Mesenchymal stem cell (in vitro differentiated cells and primary cell): ENCODE data around the gene FZD7.

Experiments
- DNase-seq: peaks from one replicate; pipeline ENCODE4 v3.0.0-alpha.2; 2013
- H2AFZ ChIP-seq: one replicate; pipeline ENCODE4 v1.6.1; 2013; ENCODE audit warnings: low read depth, mild to moderate bottlenecking, control low read depth, inconsistent platforms, low read length, moderate library complexity
- H2AK5ac ChIP-seq: 2 replicates; pipeline ENCODE4 v1.6.1; 2013; ENCODE audit warnings: low read length, moderate library complexity, mild to moderate bottlenecking, inconsistent platforms; ENCODE audit not compliant: severe bottlenecking
- H2BK120ac ChIP-seq: one replicate; pipeline ENCODE4 v1.6.1; 2013; ENCODE audit warnings: low read depth, mild to moderate bottlenecking, inconsistent platforms, low read length, moderate library complexity
- H2BK12ac ChIP-seq, 2 experiments: one replicate each; pipeline ENCODE4 v1.6.1; 2013; ENCODE audit warnings: inconsistent platforms in 2 of 2, low read length in 2 of 2, mild to moderate bottlenecking in 2 of 2, moderate library complexity in 2 of 2, control low read depth in 1 of 2
- H2BK15ac ChIP-seq: one replicate; pipeline ENCODE4 v1.6.1; 2013; ENCODE audit warnings: mild to moderate bottlenecking, low read depth, inconsistent platforms; ENCODE audit not compliant: poor library complexity, severe bottlenecking
- H2BK5ac ChIP-seq: 2 replicates; pipeline ENCODE4 v1.6.1; 2013; ENCODE audit warnings: low read depth, mild to moderate bottlenecking, low read length, control low read depth, inconsistent platforms; ENCODE audit not compliant: poor library complexity, severe bottlenecking
- H3K14ac ChIP-seq, 2 experiments: one replicate each; pipeline ENCODE4 v1.6.1; 2013; ENCODE audit warnings: inconsistent platforms in 2 of 2, low read length in 2 of 2, control low read depth in 1 of 2, mild to moderate bottlenecking in 1 of 2, moderate library complexity in 1 of 2
- H3K18ac ChIP-seq, 2 experiments: one replicate each; pipeline ENCODE4 v1.6.1; 2013; ENCODE audit warnings: inconsistent platforms in 2 of 2, low read length in 2 of 2, control low read depth in 1 of 2, low read depth in 1 of 2, mild to moderate bottlenecking in 1 of 2
- H3K23ac ChIP-seq, 2 experiments: one replicate each; pipeline ENCODE4 v1.6.1; 2013; ENCODE audit warnings: inconsistent platforms in 2 of 2, low read length in 2 of 2, mild to moderate bottlenecking in 2 of 2, moderate library complexity in 2 of 2, control low read depth in 1 of 2
- H3K27ac ChIP-seq: 2 replicates; pipeline ENCODE4 v1.5.1; 2013; ENCODE audit warnings: mild to moderate bottlenecking, moderate library complexity, low read length, control low read depth, inconsistent platforms; ENCODE audit not compliant: poor library complexity, severe bottlenecking
- H3K27me3 ChIP-seq, 2 experiments: 2 replicates each; pipeline versions ENCODE4 v1.6.1 to v1.7.0; 2013; ENCODE audit warnings: low read length in 2 of 2, mild to moderate bottlenecking in 2 of 2, moderate library complexity in 2 of 2, control low read depth in 1 of 2, inconsistent platforms in 1 of 2; ENCODE audit not compliant: control insufficient read depth in 1 of 2, insufficient read depth in 1 of 2
- H3K36me3 ChIP-seq, 2 experiments: 2 replicates each; pipeline versions ENCODE4 v1.6.1 to v1.7.0; 2013; ENCODE audit warnings: low read length in 2 of 2, control low read depth in 1 of 2, inconsistent platforms in 1 of 2, low read depth in 1 of 2, mild to moderate bottlenecking in 1 of 2; ENCODE audit not compliant: insufficient read depth in 2 of 2, control insufficient read depth in 1 of 2
- H3K4ac ChIP-seq, 2 experiments: one replicate each; pipeline ENCODE4 v1.6.1; 2013; ENCODE audit warnings: inconsistent platforms in 2 of 2, low read length in 2 of 2, mild to moderate bottlenecking in 2 of 2, moderate library complexity in 2 of 2, control low read depth in 1 of 2, low read depth in 1 of 2
- H3K4me1 ChIP-seq: 2 replicates; pipeline ENCODE4 v1.6.1; 2013; ENCODE audit warnings: low read depth, low read length, control low read depth; ENCODE audit not compliant: control insufficient read depth, insufficient read depth
- H3K4me2 ChIP-seq: 2 replicates; pipeline ENCODE4 v1.6.1; 2013; ENCODE audit warnings: low read length, mild to moderate bottlenecking, inconsistent platforms; ENCODE audit not compliant: poor library complexity, severe bottlenecking
- H3K4me3 ChIP-seq, 2 experiments: 2 replicates each; pipeline versions ENCODE4 v1.5.1 to v1.7.0; 2013; ENCODE audit warnings: low read length in 2 of 2, mild to moderate bottlenecking in 2 of 2, control low read depth in 1 of 2, low read depth in 1 of 2; ENCODE audit not compliant: insufficient read depth in 1 of 2
- H3K79me1 ChIP-seq: replicated peaks from 2 replicates; pipeline ENCODE4 v1.6.1; 2013; ENCODE audit warnings: mild to moderate bottlenecking, control low read depth, low read length, inconsistent platforms; ENCODE audit not compliant: poor library complexity, severe bottlenecking
- H3K9ac ChIP-seq: 2 replicates; pipeline ENCODE4 v1.7.0; 2013; ENCODE audit warnings: mild to moderate bottlenecking, low read length, moderate library complexity
- H3K9me3 ChIP-seq: 2 replicates; pipeline ENCODE4 v1.7.0; 2013; ENCODE audit warnings: mild to moderate bottlenecking, low read length; ENCODE audit not compliant: control insufficient read depth
- H4K8ac ChIP-seq: one replicate; pipeline ENCODE4 v1.6.1; 2013; ENCODE audit warnings: inconsistent platforms, mild to moderate bottlenecking, low read length, moderate library complexity
- H4K91ac ChIP-seq: one replicate; pipeline ENCODE4 v1.6.1; 2013; ENCODE audit warnings: mild to moderate bottlenecking, low read length, inconsistent platforms
- WGBS: methylation state at CpG from one replicate; pipeline ENCODE4 v1.1.7; 2013; ENCODE audit warnings: mixed read lengths; 5-methylcytosine and 5-hydroxymethylcytosine counted together

FZD7 gene

GRCh38 chr2:201992960-201993359, 40.7 kb upstream of the FZD7 start:
- no peak overlapping the region for H4K91ac ChIP-seq
- H3K27ac ChIP-seq: no peak overlapping the region
- H3K4me2 ChIP-seq: no peak overlapping the region
- H3K4me1 ChIP-seq: peaks cover 1% of the 10 kb centered on the region
- no peak overlapping the region for H2BK5ac ChIP-seq
- H2BK12ac ChIP-seq: no peak overlapping the region
- H3K14ac ChIP-seq: no peak overlapping the region
- H3K27me3 ChIP-seq: peaks cover 0 to 16% of the 10 kb centered on the region in 2 experiments
- no peak overlapping the region for H3K18ac ChIP-seq
- no peaks in the 10 kb centered on the region for H3K9me3 ChIP-seq
- H3K9ac ChIP-seq: no peak overlapping the region
- no peak overlapping the region for H2BK15ac ChIP-seq
- H4K8ac ChIP-seq: no peak overlapping the region
- no peak overlapping the region for H2BK120ac ChIP-seq
- 98% methylated on average over 4 of the region's 4 CpGs for WGBS
- no peak overlapping the region for H2AK5ac ChIP-seq
- no peaks in the 10 kb centered on the region for H3K79me1 ChIP-seq
- no peak overlapping the region for H3K4ac ChIP-seq
- DNase-seq: no peak
- no peak overlapping the region for H2AFZ ChIP-seq
- H3K36me3 ChIP-seq: no peaks in the 10 kb centered on the region
- no peak overlapping the region for H3K4me3 ChIP-seq
- H3K23ac ChIP-seq: no peak overlapping the region

- H3K36me3 ChIP-seq: no peaks in the 10 kb centered on the region
- H2AK5ac ChIP-seq: no peak overlapping the region
- H2BK12ac ChIP-seq: no peak overlapping the region
- H3K9ac ChIP-seq: no peak overlapping the region
- no peak for DNase-seq
- H3K4me2 ChIP-seq: no peak overlapping the region
- no peak overlapping the region for H4K8ac ChIP-seq
- H3K79me1 ChIP-seq: no peaks in the 10 kb centered on the region
- no peaks in the 10 kb centered on the region for H3K9me3 ChIP-seq
- no peak overlapping the region for H3K18ac ChIP-seq
- 91% methylated on average over 2 of the region's 2 CpGs for WGBS
- H2AFZ ChIP-seq: no peak overlapping the region
- H3K14ac ChIP-seq: no peak overlapping the region
- H3K23ac ChIP-seq: no peak overlapping the region
- no peak overlapping the region for H2BK15ac ChIP-seq
- no peak overlapping the region for H3K4me3 ChIP-seq
- no peak overlapping the region for H2BK120ac ChIP-seq
- H2BK5ac ChIP-seq: no peak overlapping the region
- H3K4me1 ChIP-seq: peaks cover 1% of the 10 kb centered on the region
- no peak overlapping the region for H3K4ac ChIP-seq
- H4K91ac ChIP-seq: peak overlapping the region; percentile 22
- no peak overlapping the region for H3K27ac ChIP-seq
- peaks cover 0 to 21% of the 10 kb centered on the region in 2 experiments for H3K27me3 ChIP-seq
Measured at GRCh38 chr2:201994973-201995638, 38.5 kb upstream of the FZD7 start.

GRCh38 chr2:201996006-201996405, 37.6 kb upstream of the FZD7 start:
- WGBS: 37% methylated on average over 10 of the region's 11 CpGs
- Histone ChIP-seq H3K27me3 (peaks cover 0 to 21% of the 10 kb centered on the region in 2 experiments), H2BK12ac (no peak overlapping the region), H3K18ac (no peak overlapping the region), H2BK5ac (no peak overlapping the region), H2AK5ac (no peak overlapping the region), H2BK120ac (no peak overlapping the region), H3K9me3 (no peaks in the 10 kb centered on the region), H3K4me1 (peaks cover 1% of the 10 kb centered on the region), H3K9ac (no peak overlapping the region), H3K4me3 (no peak overlapping the region), H3K79me1 (no peaks in the 10 kb centered on the region), H3K4ac (no peak overlapping the region), H3K23ac (no peak overlapping the region), H2BK15ac (no peak overlapping the region), H3K14ac (no peak overlapping the region), H3K4me2 (no peak overlapping the region), H3K27ac (no peak overlapping the region), H2AFZ (no peak overlapping the region), H4K91ac (no peak overlapping the region), H4K8ac (peak overlapping the region; percentile 69), H3K36me3 (no peaks in the 10 kb centered on the region)
- no peak for DNase-seq

- 77% methylated on average over 2 of the region's 8 CpGs for WGBS
- no peak overlapping the region for H2BK12ac ChIP-seq
- H3K9me3 ChIP-seq: no peaks in the 10 kb centered on the region
Measured at GRCh38 chr2:201996679-201997314, 36.9 kb upstream of the FZD7 start.

More at GRCh38 chr2:201996679-201997314, 36.9 kb upstream of the FZD7 start:
- peaks cover 1% of the 10 kb centered on the region for H3K4me1 ChIP-seq
- H3K14ac ChIP-seq: no peak overlapping the region
- no peak overlapping the region for H4K8ac ChIP-seq
- no peak overlapping the region for H2BK5ac ChIP-seq
- no peak overlapping the region for H3K27ac ChIP-seq
- no peak overlapping the region for H4K91ac ChIP-seq
- no peak overlapping the region for H2BK15ac ChIP-seq
- no peak overlapping the region for H2BK120ac ChIP-seq
- DNase-seq: no peak
- H3K4ac ChIP-seq: no peak overlapping the region
- no peaks in the 10 kb centered on the region for H3K79me1 ChIP-seq
- no peak overlapping the region for H3K18ac ChIP-seq
- no peaks in the 10 kb centered on the region for H3K36me3 ChIP-seq
- no peak overlapping the region for H3K4me2 ChIP-seq
- H2AFZ ChIP-seq: no peak overlapping the region
- H3K23ac ChIP-seq: no peak overlapping the region
- no peak overlapping the region for H3K9ac ChIP-seq
- peaks cover 0 to 21% of the 10 kb centered on the region in 2 experiments for H3K27me3 ChIP-seq
- H2AK5ac ChIP-seq: no peak overlapping the region
- H3K4me3 ChIP-seq: no peak overlapping the region
